ENCODE measurements around the gene NMT1. TPM values are rescaled to one million over a fixed set of nuclear protein-coding genes. Genes with fewer than 3 reads are reported as not detected.

NMT1 gene
- total and polyA plus RNA-seq, 9 donors: 34.0 to 49.1 (median 37.9) TPM

DNA sequence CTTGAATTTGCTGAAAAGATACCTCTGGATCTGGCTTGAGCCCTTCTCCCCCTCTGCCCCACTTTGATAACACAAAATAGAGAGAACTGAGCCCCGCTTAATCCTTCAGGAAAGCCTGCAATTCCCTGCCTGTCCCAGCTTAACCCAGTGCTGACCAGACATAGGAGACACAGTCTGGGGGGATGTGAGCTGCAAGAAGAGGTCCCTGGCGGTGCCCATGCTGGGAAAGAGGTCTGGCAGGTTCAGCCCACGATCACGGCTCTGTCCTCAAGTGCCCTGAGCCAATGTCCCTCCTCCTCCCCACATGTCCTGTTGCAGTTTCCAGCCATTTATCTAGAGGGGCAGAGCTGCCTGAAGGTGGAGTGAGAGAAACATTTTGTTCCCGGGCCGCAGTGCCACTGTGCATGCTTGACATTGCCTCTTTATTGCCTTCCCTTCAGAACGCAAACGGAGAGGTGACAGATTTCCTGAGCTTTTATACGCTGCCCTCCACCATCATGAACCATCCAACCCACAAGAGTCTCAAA is 42.2 kb downstream of the NMT1 start:
- peaks cover 28% of the 10 kb centered on the region for H3K4me1 ChIP-seq (ENCODE audit: control insufficient read depth, insufficient read depth, low read length)
- no peaks in the 10 kb centered on the region for H3K9me3 ChIP-seq (replicated peaks; ENCODE audit: control insufficient read depth, low read depth, low read length)
- no peaks in the 10 kb centered on the region for H3K27me3 ChIP-seq (ENCODE audit: control insufficient read depth, insufficient read depth, low read length)
- WGBS (ENCODE audit: insufficient coverage): 82% methylated on average over 5 of the region's 9 CpGs
- peaks cover 88% of the 10 kb centered on the region for H3K36me3 ChIP-seq (ENCODE audit: control insufficient read depth, insufficient read depth, low read length)
- no peak overlapping the region for H3K4me3 ChIP-seq (ENCODE audit: low read length)
- DNase-seq: no peak
- H3K27ac ChIP-seq (ENCODE audit: low read length): no peak overlapping the region

DNA sequence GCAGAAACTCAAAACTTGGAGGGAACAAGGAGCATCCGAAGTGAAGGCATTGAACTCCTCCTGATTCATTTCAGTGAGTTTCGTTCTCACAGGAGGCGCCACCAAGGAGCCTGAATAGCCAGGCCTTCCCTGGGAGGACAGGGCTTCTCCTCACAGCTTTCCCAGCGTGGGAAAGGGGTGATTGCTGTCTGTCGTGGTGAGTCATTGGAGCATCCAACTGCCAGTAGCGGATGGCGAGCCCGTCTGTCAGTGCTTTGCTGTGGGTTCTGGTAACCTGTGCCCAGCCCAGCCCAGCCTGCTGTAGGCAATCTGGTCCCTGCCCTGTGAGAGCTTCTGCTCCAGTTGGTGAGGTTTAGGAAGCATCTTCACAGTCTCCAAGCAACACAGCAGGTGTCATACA is 42.9 kb downstream of the NMT1 start:
- no peaks in the 10 kb centered on the region for H3K9me3 ChIP-seq (replicated peaks; ENCODE audit: control insufficient read depth, low read depth, low read length)
- H3K4me3 ChIP-seq (ENCODE audit: low read length): no peak overlapping the region
- DNase-seq: no peak
- H3K27me3 ChIP-seq (ENCODE audit: control insufficient read depth, insufficient read depth, low read length): no peaks in the 10 kb centered on the region
- WGBS (ENCODE audit: insufficient coverage): 87% methylated on average over 8 of the region's 8 CpGs
- peaks cover 88% of the 10 kb centered on the region for H3K36me3 ChIP-seq (ENCODE audit: control insufficient read depth, insufficient read depth, low read length)
- H3K4me1 ChIP-seq (ENCODE audit: control insufficient read depth, insufficient read depth, low read length): peaks cover 25% of the 10 kb centered on the region
- H3K27ac ChIP-seq (ENCODE audit: low read length): no peak overlapping the region

DNA sequence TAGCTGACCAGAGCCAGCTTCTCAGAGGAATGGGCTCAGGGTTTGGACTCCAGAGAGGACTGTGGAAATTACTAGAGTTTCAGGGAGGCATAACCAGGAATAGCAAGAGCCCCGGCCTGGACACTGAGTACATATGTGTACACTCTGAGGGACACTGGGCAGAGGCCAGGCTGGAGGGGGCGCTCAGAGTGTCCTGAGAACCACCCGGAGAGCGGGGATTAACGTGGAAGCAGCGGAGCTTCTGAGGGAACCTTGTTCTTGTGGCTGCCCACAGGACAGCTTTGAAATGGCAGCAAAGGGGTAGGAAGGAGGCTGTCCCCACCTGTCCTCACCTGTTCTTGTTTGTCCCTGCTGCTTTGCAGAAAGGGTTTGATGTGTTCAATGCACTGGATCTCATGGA is 43.4 kb downstream of the NMT1 start:
- Histone ChIP-seq H3K9me3 (replicated peaks; ENCODE audit: control insufficient read depth, low read depth, low read length) (no peaks in the 10 kb centered on the region), H3K4me1 (ENCODE audit: control insufficient read depth, insufficient read depth, low read length) (peaks cover 25% of the 10 kb centered on the region), H3K27me3 (ENCODE audit: control insufficient read depth, insufficient read depth, low read length) (no peaks in the 10 kb centered on the region), H3K36me3 (ENCODE audit: control insufficient read depth, insufficient read depth, low read length) (peaks cover 88% of the 10 kb centered on the region), H3K27ac (ENCODE audit: low read length) (no peak overlapping the region), H3K4me3 (ENCODE audit: low read length) (no peak overlapping the region)
- WGBS (ENCODE audit: insufficient coverage): 95% methylated on average over 6 of the region's 6 CpGs
- DNase-seq: no peak

DNA sequence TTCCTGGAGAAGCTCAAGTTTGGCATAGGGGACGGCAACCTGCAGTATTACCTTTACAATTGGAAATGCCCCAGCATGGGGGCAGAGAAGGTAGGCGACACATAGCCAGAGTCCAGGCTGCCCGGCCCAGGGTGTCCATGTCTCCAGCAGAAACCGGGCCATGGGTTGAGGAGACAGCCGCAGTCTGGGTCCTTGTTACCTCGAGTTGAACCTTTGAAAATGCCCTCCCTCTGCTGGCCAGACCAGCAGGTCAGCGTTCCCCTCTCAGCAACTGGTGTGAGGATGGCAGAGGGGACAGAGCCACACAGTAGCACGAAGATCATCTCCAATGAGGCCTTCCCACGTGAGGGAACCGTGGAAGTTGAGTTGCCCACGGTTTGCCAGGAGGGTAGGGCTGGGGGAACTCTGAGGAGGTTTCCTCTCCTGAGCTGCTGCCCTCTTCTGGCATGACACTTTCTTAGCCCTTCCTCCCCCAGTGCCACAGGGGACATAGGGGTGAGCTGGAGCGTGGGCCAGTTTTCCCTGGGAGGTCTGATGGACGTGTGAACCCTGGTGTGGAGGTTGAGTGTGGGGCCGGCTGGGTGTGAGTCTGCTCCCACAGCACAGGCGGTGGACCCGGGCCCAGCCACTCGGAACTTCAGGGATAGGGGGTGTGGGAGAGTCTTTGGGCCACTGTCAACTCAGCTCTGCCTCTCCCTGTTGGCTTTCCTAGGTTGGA is 43.9 kb downstream of the NMT1 start:
- H3K27ac ChIP-seq (ENCODE audit: low read length): no peak overlapping the region
- H3K36me3 ChIP-seq (ENCODE audit: control insufficient read depth, insufficient read depth, low read length): peaks cover 84% of the 10 kb centered on the region
- H3K4me1 ChIP-seq (ENCODE audit: control insufficient read depth, insufficient read depth, low read length): peaks cover 25% of the 10 kb centered on the region
- H3K27me3 ChIP-seq (ENCODE audit: control insufficient read depth, insufficient read depth, low read length): no peaks in the 10 kb centered on the region
- DNase-seq: no peak
- no peak overlapping the region for H3K4me3 ChIP-seq (ENCODE audit: low read length)
- WGBS (ENCODE audit: insufficient coverage): 83% methylated on average over 12 of the region's 17 CpGs
- H3K9me3 ChIP-seq (replicated peaks; ENCODE audit: control insufficient read depth, low read depth, low read length): no peaks in the 10 kb centered on the region

DNA sequence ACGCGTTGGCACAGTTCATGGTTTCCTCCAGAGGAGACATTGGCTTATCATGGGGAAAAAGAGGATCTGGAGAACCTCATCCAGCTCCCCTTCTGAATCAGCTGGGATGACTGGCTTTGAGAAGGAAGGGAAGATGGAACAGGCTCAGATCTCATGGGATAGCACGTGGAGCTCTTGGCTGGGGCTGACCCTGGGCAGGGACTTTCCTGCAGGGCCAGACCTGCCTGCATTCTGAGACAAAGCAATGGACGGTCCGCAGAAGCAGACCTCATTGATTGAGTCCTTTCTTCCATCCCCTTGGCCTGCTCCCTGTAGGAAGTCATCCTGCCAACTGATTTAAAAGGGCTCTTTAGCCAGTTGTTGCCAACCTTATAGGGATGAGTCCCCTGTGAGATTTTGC is 45.0 kb downstream of the NMT1 start:
- 63% methylated on average over 3 of the region's 5 CpGs for WGBS (ENCODE audit: insufficient coverage)
- Histone ChIP-seq H3K27me3 (ENCODE audit: control insufficient read depth, insufficient read depth, low read length) (no peaks in the 10 kb centered on the region), H3K9me3 (replicated peaks; ENCODE audit: control insufficient read depth, low read depth, low read length) (no peaks in the 10 kb centered on the region), H3K4me1 (ENCODE audit: control insufficient read depth, insufficient read depth, low read length) (peaks cover 31% of the 10 kb centered on the region), H3K36me3 (ENCODE audit: control insufficient read depth, insufficient read depth, low read length) (peaks cover 80% of the 10 kb centered on the region), H3K27ac (ENCODE audit: low read length) (peak overlapping the region; percentile 35), H3K4me3 (ENCODE audit: low read length) (no peak overlapping the region)
- DNase-seq: peak; percentile 64

DNA sequence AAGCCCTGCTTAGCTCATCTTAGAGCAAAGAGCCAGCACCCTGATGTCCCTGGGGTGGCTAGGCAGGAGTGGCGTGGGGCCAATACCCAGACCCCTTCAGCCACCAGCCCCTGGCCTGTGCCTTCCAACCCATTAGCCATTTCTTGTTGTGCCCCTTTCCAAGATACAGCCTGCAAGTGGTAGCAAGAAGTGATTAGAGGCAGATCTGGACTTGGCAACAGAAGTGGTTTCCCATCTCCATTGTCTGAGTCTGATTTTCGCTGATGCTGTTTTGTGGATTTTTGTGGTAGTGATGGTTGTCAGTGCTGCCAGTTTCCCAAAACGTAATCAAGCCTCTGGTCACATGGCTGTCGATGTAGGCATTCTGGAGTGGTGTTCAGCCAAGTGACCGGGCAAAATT is 45.5 kb downstream of the NMT1 start:
- DNase-seq: no peak
- no peak overlapping the region for H3K27ac ChIP-seq (ENCODE audit: low read length)
- peaks cover 78% of the 10 kb centered on the region for H3K36me3 ChIP-seq (ENCODE audit: control insufficient read depth, insufficient read depth, low read length)
- no peaks in the 10 kb centered on the region for H3K9me3 ChIP-seq (replicated peaks; ENCODE audit: control insufficient read depth, low read depth, low read length)
- peaks cover 36% of the 10 kb centered on the region for H3K4me1 ChIP-seq (ENCODE audit: control insufficient read depth, insufficient read depth, low read length)
- WGBS (ENCODE audit: insufficient coverage): 70% methylated on average over 4 of the region's 5 CpGs
- no peaks in the 10 kb centered on the region for H3K27me3 ChIP-seq (ENCODE audit: control insufficient read depth, insufficient read depth, low read length)
- no peak overlapping the region for H3K4me3 ChIP-seq (ENCODE audit: low read length)

DNA sequence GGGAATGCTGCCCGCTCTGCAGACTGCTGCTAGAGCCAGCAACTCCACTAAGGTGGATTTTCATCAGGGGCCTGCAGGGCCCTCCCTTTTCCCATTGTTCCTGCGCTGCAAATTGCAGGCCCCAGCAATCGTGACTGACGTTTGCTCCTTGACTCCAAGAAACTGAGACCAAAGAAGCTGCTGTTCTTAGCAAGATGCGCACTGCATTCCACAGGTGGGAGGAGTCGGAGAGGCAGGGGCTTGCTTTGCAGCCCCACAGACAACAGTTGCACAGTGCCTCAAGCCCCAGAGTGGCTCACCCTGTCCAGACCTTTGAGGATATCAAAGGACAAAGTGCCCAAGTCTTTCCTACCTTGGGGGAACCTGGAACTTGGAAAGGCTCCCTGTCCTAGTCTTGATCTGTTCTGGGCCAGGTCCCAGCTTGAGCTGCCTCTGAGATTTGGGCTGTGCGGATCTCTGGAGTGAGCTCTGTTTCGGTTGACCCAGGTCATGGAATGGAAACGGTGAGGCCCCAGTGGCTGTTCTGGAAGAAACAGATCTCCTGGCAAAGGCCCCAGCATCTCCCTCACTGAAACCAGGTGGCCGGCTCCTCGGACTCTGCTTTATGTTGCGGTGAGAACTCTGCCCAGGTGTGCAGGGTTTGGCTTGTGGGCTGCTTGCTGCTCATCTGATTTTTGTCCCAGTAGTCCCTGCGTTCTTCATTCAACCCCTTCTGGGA is 46.3 kb downstream of the NMT1 start:
- no peaks in the 10 kb centered on the region for H3K27me3 ChIP-seq (ENCODE audit: control insufficient read depth, insufficient read depth, low read length)
- H3K36me3 ChIP-seq (ENCODE audit: control insufficient read depth, insufficient read depth, low read length): peaks cover 69% of the 10 kb centered on the region
- peak; percentile 74 for DNase-seq
- H3K27ac ChIP-seq (ENCODE audit: low read length): peak overlapping the region; percentile 26
- H3K9me3 ChIP-seq (replicated peaks; ENCODE audit: control insufficient read depth, low read depth, low read length): no peaks in the 10 kb centered on the region
- H3K4me3 ChIP-seq (ENCODE audit: low read length): no peak overlapping the region
- H3K4me1 ChIP-seq (ENCODE audit: control insufficient read depth, insufficient read depth, low read length): peaks cover 34% of the 10 kb centered on the region
- WGBS (ENCODE audit: insufficient coverage): 32% methylated on average over 11 of the region's 13 CpGs

DNA sequence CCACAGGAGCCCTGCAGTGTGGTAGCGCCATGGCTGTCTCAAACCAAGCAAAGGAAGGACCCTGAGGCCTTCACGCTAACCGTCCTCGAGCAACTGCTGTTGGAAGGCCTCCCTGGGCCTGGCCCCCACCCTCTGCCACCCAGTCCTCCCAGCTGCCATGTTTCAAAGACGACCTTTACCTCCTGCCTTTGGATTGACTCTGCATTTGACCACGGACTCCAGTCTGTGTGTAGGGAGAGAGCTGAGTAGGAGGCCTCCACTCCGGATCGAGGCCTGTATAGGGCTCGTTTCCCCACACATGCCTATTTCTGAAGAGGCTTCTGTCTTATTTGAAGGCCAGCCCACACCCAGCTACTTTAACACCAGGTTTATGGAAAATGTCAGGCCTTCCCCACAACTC is 46.9 kb downstream of the NMT1 start:
- no peaks in the 10 kb centered on the region for H3K9me3 ChIP-seq (replicated peaks; ENCODE audit: control insufficient read depth, low read depth, low read length)
- H3K27me3 ChIP-seq (ENCODE audit: control insufficient read depth, insufficient read depth, low read length): no peaks in the 10 kb centered on the region
- peaks cover 68% of the 10 kb centered on the region for H3K36me3 ChIP-seq (ENCODE audit: control insufficient read depth, insufficient read depth, low read length)
- 62% methylated on average over 3 of the region's 9 CpGs for WGBS (ENCODE audit: insufficient coverage)
- DNase-seq: no peak
- peaks cover 34% of the 10 kb centered on the region for H3K4me1 ChIP-seq (ENCODE audit: control insufficient read depth, insufficient read depth, low read length)
- peak overlapping the region; percentile 26 for H3K27ac ChIP-seq (ENCODE audit: low read length)
- H3K4me3 ChIP-seq (ENCODE audit: low read length): no peak overlapping the region

DNA sequence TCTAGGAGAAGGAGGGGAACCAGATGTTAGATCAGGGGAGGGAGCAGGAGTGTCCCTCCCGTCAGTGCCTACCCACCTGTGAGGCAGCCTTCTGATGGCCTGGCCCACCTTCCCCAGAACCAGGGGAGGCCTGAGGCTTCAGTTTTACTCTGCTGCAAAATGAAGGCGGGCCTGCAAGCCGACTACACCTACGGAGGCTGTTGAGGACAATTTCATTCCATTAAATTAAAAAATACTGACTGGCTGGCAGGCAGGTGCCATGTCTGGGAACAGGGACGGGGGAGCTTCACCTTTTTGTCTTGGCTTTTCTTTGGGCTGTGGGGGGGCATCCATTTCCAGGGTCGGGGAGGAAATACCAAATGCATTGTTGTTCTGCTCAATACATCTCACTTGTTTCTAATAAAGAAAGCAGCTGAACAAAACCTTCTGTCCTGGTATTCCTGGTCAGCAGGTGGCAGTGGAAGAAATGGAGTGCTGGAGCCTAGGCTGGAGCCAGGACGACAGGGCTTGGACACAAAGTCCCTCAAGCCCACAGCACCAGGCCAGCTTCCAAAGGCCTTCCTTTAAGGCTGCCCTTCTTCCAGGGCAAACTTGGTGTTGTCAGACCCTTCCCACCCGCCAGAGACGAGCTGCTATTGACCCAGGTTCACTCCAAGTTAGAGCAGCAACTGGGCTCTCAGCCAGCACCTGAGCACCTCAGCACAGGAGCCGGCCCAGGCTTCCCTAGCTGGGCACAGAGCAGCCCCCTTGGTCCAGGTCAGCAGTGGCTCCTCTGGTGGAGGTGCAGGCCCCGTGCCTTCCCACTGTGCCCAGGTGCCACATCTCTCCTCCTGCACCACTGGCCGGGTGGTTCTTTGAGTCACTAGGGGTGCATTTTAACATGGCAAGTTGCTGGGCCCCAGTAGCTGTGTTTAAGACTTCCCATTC is 47.7 kb downstream of the NMT1 start:
- H3K27me3 ChIP-seq (ENCODE audit: control insufficient read depth, insufficient read depth, low read length): no peaks in the 10 kb centered on the region
- no peak overlapping the region for H3K4me3 ChIP-seq (ENCODE audit: low read length)
- H3K36me3 ChIP-seq (ENCODE audit: control insufficient read depth, insufficient read depth, low read length): peaks cover 67% of the 10 kb centered on the region
- no peaks in the 10 kb centered on the region for H3K9me3 ChIP-seq (replicated peaks; ENCODE audit: control insufficient read depth, low read depth, low read length)
- no peak overlapping the region for H3K27ac ChIP-seq (ENCODE audit: low read length)
- no peak for DNase-seq
- WGBS (ENCODE audit: insufficient coverage): 56% methylated on average over 6 of the region's 12 CpGs
- H3K4me1 ChIP-seq (ENCODE audit: control insufficient read depth, insufficient read depth, low read length): peaks cover 34% of the 10 kb centered on the region
